Mesothelial cell of epicardium (in vitro differentiated cells): ENCODE results near the gene FBXO45. TPM values are rescaled to one million over a fixed set of nuclear protein-coding genes. Genes with fewer than 3 reads are reported as not detected.
"Not testable (repeated sequence)": the region's sequence is repeated elsewhere in the genome, so short reads cannot be mapped to it uniquely, and the experiment has no call there.

Experiments
- DNase-seq, 2 experiments: peaks; one replicate each; pipeline ENCODE4 v3.0.0; 2021; ENCODE audit warnings: low spot score in 2 of 2; ENCODE audit not compliant: unreplicated experiment in 2 of 2
- H3K27ac Mint-ChIP-seq: 2 replicates; pipeline ENCODE4 v1.8.0; 2021; ENCODE audit warnings: mixed read lengths
- H3K27me3 Mint-ChIP-seq: 2 replicates; pipeline ENCODE4 v1.8.0; 2021; ENCODE audit warnings: low read depth, mixed read lengths
- H3K36me3 Mint-ChIP-seq: 2 replicates; pipeline ENCODE4 v1.8.0; 2021; ENCODE audit warnings: mixed read lengths
- H3K4me1 Mint-ChIP-seq: 2 replicates; pipeline ENCODE4 v1.8.0; 2021; ENCODE audit warnings: mixed read lengths
- H3K4me3 Mint-ChIP-seq: 2 replicates; pipeline ENCODE4 v1.8.0; 2021; ENCODE audit warnings: mild to moderate bottlenecking, moderate library complexity, mixed read lengths
- H3K9me3 Mint-ChIP-seq: 2 replicates; pipeline ENCODE4 v1.8.0; 2021; ENCODE audit warnings: mixed read lengths
- CTCF ChIP-seq: fragments of 200-600 bp; sonication (generic); IDR thresholded peaks from one replicate; pipeline ENCODE4 v1.5.0; 2021; ENCODE audit warnings: antibody characterized with exemption; ENCODE audit not compliant: unreplicated experiment
- total RNA-seq: library from RNA; stranded (reverse); gene quantifications from 3 replicates; pipeline ENCODE4 v1.2.1, GENCODE V29; 2021

The FBXO45 gene
- total RNA-seq, 1 donor from 2014 or later: 9.1 TPM

GRCh38 chr3:196609805-196610515 is 41.5 kb downstream of the FBXO45 start:
- DNase-seq: no peak
- peaks cover 1% of the 10 kb centered on the region for H3K27me3 Mint-ChIP-seq
- TF ChIP-seq CTCF: no peak
- H3K9me3 Mint-ChIP-seq: peaks cover 8% of the 10 kb centered on the region
- H3K4me3 Mint-ChIP-seq: no peak overlapping the region
- H3K27ac Mint-ChIP-seq: no peak overlapping the region
- no peaks in the 10 kb centered on the region for H3K36me3 Mint-ChIP-seq
- peaks cover 8% of the 10 kb centered on the region for H3K4me1 Mint-ChIP-seq

GRCh38 chr3:196611761-196612483 is 43.5 kb downstream of the FBXO45 start:
- Mint-ChIP-seq H3K9me3 (peaks cover 8% of the 10 kb centered on the region), H3K4me3 (no peak overlapping the region), H3K4me1 (peaks cover 8% of the 10 kb centered on the region), H3K27me3 (no peaks in the 10 kb centered on the region), H3K36me3 (no peaks in the 10 kb centered on the region), H3K27ac (peak overlapping the region; percentile 28)
- no peak for DNase-seq
- no peak for TF ChIP-seq CTCF

- H3K27me3 Mint-ChIP-seq, H3K9me3 Mint-ChIP-seq, H3K36me3 Mint-ChIP-seq, H3K4me1 Mint-ChIP-seq, DNase-seq, H3K4me3 Mint-ChIP-seq, H3K27ac Mint-ChIP-seq: not testable (repeated sequence)
Measured at GRCh38 chr3:196615234-196615633, 46.8 kb downstream of the FBXO45 start.

- no peaks in the 10 kb centered on the region for H3K27me3 Mint-ChIP-seq
- no peak overlapping the region for H3K4me3 Mint-ChIP-seq
- TF ChIP-seq CTCF: no peak
- H3K27ac Mint-ChIP-seq: no peak overlapping the region
- no peaks in the 10 kb centered on the region for H3K36me3 Mint-ChIP-seq
- DNase-seq: no peak
- H3K4me1 Mint-ChIP-seq: peaks cover 3% of the 10 kb centered on the region
- no peaks in the 10 kb centered on the region for H3K9me3 Mint-ChIP-seq
Measured at GRCh38 chr3:196617256-196617655, 48.8 kb downstream of the FBXO45 start.

GRCh38 chr3:196619223-196619622 is 50.8 kb downstream of the FBXO45 start:
- no peaks in the 10 kb centered on the region for H3K36me3 Mint-ChIP-seq
- H3K9me3 Mint-ChIP-seq: no peaks in the 10 kb centered on the region
- no peak for DNase-seq
- no peak overlapping the region for H3K4me3 Mint-ChIP-seq
- no peaks in the 10 kb centered on the region for H3K4me1 Mint-ChIP-seq
- H3K27me3 Mint-ChIP-seq: no peaks in the 10 kb centered on the region
- TF ChIP-seq CTCF: no peak
- no peak overlapping the region for H3K27ac Mint-ChIP-seq

GRCh38 chr3:196619627-196620026 is 51.2 kb downstream of the FBXO45 start:
- H3K27ac Mint-ChIP-seq, H3K4me3 Mint-ChIP-seq, H3K36me3 Mint-ChIP-seq: not testable (repeated sequence)

More at GRCh38 chr3:196619627-196620026, 51.2 kb downstream of the FBXO45 start:
- not testable (repeated sequence) for H3K9me3 Mint-ChIP-seq, H3K4me1 Mint-ChIP-seq, DNase-seq, H3K27me3 Mint-ChIP-seq
